ENCODE measurements around the gene YEATS4.

The YEATS4 gene

DNA sequence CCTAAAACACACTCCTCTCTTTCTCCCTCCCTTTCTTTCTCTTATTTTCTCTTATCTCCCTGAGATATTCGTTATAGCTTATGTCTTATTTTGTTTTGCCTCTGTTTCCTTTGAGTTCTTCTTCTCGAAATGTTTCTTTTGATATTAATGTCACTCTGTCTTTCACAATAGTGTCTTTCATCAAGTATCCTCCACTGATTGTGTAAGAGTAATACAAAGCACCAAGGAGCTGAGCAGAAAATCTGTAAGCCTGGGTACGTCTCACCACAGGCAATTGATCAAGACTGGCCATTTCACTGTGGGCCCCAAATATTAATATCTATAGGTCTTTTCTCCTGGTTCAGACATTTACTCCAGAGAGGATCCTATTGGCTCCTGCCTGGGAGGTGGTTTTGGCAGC lies 16.2 kb upstream of the YEATS4 start:
- DNase-seq (ENCODE audit: low spot score), result no peak
- TF ChIP-seq, protein P1, sequence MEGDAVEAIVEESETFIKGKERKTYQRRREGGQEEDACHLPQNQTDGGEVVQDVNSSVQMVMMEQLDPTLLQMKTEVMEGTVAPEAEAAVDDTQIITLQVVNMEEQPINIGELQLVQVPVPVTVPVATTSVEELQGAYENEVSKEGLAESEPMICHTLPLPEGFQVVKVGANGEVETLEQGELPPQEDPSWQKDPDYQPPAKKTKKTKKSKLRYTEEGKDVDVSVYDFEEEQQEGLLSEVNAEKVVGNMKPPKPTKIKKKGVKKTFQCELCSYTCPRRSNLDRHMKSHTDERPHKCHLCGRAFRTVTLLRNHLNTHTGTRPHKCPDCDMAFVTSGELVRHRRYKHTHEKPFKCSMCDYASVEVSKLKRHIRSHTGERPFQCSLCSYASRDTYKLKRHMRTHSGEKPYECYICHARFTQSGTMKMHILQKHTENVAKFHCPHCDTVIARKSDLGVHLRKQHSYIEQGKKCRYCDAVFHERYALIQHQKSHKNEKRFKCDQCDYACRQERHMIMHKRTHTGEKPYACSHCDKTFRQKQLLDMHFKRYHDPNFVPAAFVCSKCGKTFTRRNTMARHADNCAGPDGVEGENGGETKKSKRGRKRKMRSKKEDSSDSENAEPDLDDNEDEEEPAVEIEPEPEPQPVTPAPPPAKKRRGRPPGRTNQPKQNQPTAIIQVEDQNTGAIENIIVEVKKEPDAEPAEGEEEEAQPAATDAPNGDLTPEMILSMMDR (IDR thresholded peaks at IDR 0.05; ENCODE audit: extremely low read depth, missing control alignments), result no peak

DNA sequence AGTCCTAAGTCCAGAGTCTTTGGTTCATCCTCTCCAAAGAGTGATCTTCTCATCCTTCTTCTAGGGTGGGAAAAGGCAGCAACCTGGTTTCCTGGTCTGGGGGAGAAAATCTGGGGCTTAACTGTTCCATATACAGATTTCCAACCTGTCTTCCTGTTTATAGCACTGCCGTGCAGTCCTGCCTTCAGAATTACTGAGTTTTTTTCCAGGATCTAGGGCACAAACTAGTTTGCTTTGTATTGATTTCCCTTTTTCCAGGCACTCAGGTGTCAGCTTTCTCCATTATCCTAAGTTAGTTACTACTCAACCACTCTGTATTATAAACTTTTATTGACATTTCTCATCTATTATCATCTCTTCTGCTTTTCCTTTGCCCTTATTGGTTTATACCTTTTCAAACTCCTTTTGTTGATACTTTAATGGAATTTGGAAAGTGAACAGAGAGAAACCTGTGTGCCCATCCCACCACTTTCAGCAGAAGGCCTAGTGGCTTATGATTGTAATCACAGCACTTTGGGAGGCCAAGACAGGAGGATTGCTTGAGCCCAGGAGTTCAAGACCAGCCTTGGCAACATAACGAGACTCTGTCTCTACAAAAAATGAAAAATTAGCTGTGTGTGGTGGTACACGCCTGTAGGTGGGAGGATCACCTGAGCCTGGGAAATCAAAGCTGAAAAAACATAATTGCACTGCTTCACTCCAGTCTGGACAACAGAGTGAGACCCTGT lies 15.5 kb upstream of the YEATS4 start:
- TF ChIP-seq, protein P1 (IDR thresholded peaks at IDR 0.05; ENCODE audit: extremely low read depth, missing control alignments), result no peak
- DNase-seq (ENCODE audit: low spot score), result no peak

DNA sequence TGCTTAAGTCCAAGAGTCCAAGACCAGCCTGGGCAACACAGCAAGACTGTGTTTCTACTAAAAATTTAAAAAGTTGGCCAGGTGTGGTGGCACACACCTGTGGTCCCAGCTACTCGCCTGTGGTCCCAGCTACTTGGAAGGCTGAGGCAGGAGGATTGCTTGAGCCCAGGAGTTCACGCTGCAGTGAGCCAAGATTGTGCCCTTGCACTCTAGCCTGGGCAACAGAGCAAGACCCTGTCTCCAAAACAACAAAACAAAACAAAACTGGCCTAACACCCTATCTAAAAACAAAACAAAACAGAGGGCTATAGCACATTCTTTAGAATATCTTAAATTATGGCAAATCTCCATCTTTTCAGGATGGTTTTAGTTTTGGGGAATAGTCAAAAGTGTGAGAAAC lies 14.5 kb upstream of the YEATS4 start:
- TF ChIP-seq, protein P1 (IDR thresholded peaks at IDR 0.05; ENCODE audit: extremely low read depth, missing control alignments), result no peak
- no peak for DNase-seq (ENCODE audit: low spot score)

DNA sequence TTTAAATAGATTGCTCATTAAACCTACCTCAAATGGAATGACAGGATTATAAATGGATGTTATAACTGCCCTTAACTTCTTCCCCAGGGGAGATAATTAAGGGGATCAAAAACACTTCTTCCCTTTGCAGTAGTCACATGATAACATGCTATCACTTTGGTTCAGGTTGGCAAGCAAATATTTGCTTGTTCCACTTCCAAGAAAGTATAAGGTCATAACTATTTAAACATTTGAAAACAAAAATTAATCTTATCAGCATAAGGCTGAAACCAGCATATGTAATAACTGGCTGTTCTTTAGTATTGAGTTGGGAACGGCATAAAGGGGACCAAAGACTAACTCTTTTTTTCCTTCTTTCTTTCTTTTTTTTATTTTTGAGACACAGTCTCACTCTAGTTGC lies 13.8 kb upstream of the YEATS4 start:
- TF ChIP-seq, protein P1 (IDR thresholded peaks at IDR 0.05; ENCODE audit: extremely low read depth, missing control alignments), result no peak
- no peak for DNase-seq (ENCODE audit: low spot score)

DNA sequence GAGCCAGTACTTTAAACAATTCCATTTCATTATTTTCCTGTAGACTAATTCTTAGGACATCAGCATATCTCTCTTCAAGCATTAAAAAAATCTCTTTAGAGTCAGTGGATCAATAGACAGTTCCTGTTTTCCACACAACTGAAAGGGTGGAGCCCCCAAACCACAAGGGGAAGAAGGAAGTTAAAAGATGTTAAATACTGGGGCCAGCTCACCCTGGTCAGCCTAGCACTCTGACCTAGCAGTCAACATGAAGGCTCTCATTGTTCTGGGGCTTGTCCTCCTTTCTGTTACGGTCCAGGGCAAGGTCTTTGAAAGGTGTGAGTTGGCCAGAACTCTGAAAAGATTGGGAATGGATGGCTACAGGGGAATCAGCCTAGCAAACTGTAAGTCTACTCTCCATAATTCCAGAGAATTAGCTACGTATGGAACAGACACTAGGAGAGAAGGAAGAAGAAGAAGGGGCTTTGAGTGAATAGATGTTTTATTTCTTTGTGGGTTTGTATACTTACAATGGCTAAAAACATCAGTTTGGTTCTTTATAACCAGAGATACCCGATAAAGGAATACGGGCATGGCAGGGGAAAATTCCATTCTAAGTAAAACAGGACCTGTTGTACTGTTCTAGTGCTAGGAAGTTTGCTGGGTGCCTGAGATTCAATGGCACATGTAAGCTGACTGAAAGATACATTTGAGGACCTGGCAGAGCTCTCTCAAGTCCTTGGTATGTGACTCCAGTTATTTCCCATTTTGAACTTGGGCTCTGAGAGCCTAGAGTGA lies 11.2 kb upstream of the YEATS4 start, which contains the start of gene LYZ:
Gene LYZ, plus strand, starts transcription at position 220 of the 777 bp plus-strand sequence. Its CDS starts 28 bp downstream, at position 248.
- no peak for DNase-seq (ENCODE audit: low spot score)
- TF ChIP-seq, protein P1 (IDR thresholded peaks at IDR 0.05; ENCODE audit: extremely low read depth, missing control alignments), result no peak

DNA sequence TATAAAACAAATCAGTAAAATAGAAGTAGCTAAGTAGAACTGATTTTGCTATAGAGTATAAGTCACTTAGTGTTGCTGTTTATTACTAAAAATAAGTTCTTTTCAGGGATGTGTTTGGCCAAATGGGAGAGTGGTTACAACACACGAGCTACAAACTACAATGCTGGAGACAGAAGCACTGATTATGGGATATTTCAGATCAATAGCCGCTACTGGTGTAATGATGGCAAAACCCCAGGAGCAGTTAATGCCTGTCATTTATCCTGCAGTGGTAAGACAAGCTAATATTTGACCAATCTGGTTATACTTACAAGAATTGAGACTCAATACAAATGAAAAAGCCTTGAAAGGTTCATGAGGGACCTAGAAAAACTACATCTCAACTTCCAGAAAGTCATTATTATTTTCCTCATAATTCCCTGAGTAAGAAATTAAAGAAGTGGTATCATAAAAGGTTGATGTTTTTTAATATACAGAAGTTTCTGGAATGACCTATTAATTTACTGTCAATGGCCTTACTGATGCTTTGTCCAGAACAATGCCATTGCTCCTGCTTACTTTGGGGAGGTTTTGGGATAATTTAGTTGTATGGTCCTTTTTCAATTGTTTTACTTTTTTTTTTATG lies 9.4 kb upstream of the YEATS4 start:
- no peak for DNase-seq (ENCODE audit: low spot score)
- TF ChIP-seq, protein P1 (IDR thresholded peaks at IDR 0.05; ENCODE audit: extremely low read depth, missing control alignments), result no peak

DNA sequence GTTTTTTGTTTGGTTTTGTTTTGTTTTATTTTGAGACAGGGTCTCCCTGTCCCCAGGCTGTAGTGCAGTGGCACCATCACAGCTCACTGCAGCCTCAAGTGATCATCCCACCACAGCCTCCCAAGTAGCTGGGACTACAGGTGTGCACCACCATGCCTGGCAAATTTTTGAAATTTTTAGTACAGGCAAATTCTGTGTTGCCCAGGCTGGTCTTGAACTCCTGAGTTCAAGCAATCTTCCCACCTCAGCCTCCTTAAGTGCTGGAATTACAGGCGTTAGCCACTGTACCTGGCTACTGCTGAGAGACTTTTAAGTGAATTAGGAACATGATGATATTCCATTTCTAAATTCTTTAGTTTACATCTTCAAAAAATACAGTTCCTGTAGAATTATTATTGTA lies 8.8 kb upstream of the YEATS4 start:
- TF ChIP-seq, protein P1 (IDR thresholded peaks at IDR 0.05; ENCODE audit: extremely low read depth, missing control alignments), result no peak
- DNase-seq (ENCODE audit: low spot score), result no peak

All from GM20000 (cell line).